ENCODE measurements around the gene OTOA.

DNA sequence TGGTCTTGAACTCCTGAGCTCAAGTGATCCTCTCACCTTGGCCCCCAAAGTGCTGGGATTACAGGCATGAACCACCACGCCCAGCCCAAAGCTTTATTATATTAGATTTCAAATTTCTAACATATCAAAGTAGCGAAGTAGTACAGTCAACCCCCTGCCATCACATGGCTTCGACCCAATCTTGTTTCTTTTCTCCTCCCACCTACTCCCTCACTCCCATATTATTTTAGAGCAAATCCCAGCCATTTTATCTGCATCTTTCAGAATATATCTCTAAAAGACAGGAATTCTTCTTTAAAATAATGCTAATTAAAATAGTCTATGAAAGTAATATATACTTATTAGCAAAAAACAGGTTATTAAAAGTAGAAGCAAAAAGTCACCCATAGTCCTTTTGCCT is 12.3 kb upstream of the OTOA start:
- TF ChIP-seq, protein P1, sequence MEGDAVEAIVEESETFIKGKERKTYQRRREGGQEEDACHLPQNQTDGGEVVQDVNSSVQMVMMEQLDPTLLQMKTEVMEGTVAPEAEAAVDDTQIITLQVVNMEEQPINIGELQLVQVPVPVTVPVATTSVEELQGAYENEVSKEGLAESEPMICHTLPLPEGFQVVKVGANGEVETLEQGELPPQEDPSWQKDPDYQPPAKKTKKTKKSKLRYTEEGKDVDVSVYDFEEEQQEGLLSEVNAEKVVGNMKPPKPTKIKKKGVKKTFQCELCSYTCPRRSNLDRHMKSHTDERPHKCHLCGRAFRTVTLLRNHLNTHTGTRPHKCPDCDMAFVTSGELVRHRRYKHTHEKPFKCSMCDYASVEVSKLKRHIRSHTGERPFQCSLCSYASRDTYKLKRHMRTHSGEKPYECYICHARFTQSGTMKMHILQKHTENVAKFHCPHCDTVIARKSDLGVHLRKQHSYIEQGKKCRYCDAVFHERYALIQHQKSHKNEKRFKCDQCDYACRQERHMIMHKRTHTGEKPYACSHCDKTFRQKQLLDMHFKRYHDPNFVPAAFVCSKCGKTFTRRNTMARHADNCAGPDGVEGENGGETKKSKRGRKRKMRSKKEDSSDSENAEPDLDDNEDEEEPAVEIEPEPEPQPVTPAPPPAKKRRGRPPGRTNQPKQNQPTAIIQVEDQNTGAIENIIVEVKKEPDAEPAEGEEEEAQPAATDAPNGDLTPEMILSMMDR (IDR thresholded peaks at IDR 0.05): no peak
- no peak for TF ChIP-seq ZFX (IDR thresholded peaks at IDR 0.05; ENCODE audit: borderline replicate concordance)
